Measurements from ENCODE around the gene PLEKHA1. TPM values are rescaled to one million over a fixed set of nuclear protein-coding genes. Genes with fewer than 3 reads are reported as not detected.

The PLEKHA1 gene
- polyA plus RNA-seq, 4 donors, result 15.4 to 64.7 (median 23.7) TPM

DNA sequence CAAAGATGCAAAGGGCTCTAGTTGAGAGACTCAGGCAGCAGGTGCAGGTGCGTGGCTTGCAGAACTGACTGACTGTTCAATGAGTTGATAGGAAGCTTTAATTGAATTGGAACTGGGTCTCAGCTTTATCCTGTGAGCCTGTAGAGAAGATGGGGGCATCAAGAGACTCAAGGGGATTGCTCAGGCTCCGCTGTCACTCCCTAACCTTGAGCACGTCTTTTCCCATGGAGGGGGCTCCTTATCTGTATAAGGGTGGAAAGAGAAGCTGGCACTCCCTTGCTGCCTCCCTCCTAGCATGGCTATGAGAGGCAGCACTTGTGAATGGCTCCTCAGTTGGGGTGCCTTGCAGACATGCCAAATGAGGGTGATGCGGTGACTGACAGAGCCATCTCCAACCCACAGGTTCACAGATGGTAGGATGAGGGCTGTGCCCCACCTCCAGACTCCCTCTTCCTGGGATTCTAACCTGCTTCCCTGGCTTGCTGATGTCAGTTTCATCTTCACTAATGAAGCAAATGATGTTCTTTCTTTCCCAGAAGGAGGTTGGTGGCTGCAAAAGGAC lies 12.4 kb upstream of the PLEKHA1 start:
- peaks cover 0 to 6% of the 10 kb centered on the region in 2 donors for H3K9me3 ChIP-seq (ENCODE audit: control insufficient read depth in 2 of 2, insufficient read depth in 1 of 2, low read depth in 1 of 2, low read length in 1 of 2)
- WGBS, 3 donors, result 85 to 90% (median 86%) methylated on average over 4 of the region's 4 CpGs

DNA sequence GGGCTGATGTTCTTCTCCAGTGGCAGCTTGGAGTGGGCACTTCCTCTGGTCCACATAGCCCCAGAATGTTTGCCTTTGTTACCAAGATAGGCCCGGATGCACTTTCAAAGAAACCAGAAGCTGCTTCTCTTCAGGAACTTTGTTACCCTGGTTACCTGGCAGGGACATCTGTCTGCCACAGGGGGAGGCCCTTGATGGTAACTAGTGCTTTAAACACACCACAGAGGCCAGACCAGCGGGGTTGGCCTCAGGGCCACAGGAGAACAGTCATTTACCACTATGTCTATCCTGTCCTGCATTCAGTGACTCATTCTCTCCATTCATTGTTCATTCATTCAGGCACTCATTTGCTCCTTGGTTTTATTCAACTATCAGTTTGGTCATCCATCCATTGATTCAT lies 11.9 kb upstream of the PLEKHA1 start:
- FAIRE-seq, result no peak
- H3K9me3 ChIP-seq (ENCODE audit: control insufficient read depth in 2 of 2, insufficient read depth in 1 of 2, low read depth in 1 of 2, low read length in 1 of 2), result peaks cover 0 to 10% of the 10 kb centered on the region in 2 donors
- no peaks in the 10 kb centered on the region for H3K4me1 ChIP-seq (ENCODE audit: control insufficient read depth in 3 of 3, insufficient read depth in 2 of 3, low read depth in 1 of 3, low read length in 2 of 3)
- no peak overlapping the region for H3K4me3 ChIP-seq (ENCODE audit: low read depth in 1 of 3, low read length in 3 of 3)
- WGBS, 3 donors, result 40 to 62% (median 44%) methylated on average over 2 of the region's 2 CpGs
- no peak for DNase-seq
- H3K27ac ChIP-seq (ENCODE audit: low read depth in 1 of 3, low read length in 2 of 3), result no peak overlapping the region
- H3K36me3 ChIP-seq (ENCODE audit: control insufficient read depth in 3 of 3, insufficient read depth in 2 of 3, low read depth in 1 of 3, low read length in 3 of 3), result no peaks in the 10 kb centered on the region
- H3K27me3 ChIP-seq (ENCODE audit: control insufficient read depth in 3 of 3, insufficient read depth in 3 of 3, low read length in 3 of 3), result peaks cover 0 to 3% (median 3%) of the 10 kb centered on the region in 3 donors

More for the DNA sequence above, 12.4 kb upstream of the PLEKHA1 start:
- no peak for DNase-seq
- no peak overlapping the region for H3K27ac ChIP-seq (ENCODE audit: low read depth in 1 of 3, low read length in 2 of 3)
- H3K4me1 ChIP-seq (ENCODE audit: control insufficient read depth in 3 of 3, insufficient read depth in 2 of 3, low read depth in 1 of 3, low read length in 2 of 3), result no peaks in the 10 kb centered on the region
- H3K27me3 ChIP-seq (ENCODE audit: control insufficient read depth in 3 of 3, insufficient read depth in 3 of 3, low read length in 3 of 3), result peaks cover 0 to under 1% (median 0%) of the 10 kb centered on the region in 3 donors
- H3K4me3 ChIP-seq (ENCODE audit: low read depth in 1 of 3, low read length in 3 of 3), result no peak overlapping the region
- FAIRE-seq, result no peak
- H3K36me3 ChIP-seq (ENCODE audit: control insufficient read depth in 3 of 3, insufficient read depth in 2 of 3, low read depth in 1 of 3, low read length in 3 of 3), result no peaks in the 10 kb centered on the region

DNA sequence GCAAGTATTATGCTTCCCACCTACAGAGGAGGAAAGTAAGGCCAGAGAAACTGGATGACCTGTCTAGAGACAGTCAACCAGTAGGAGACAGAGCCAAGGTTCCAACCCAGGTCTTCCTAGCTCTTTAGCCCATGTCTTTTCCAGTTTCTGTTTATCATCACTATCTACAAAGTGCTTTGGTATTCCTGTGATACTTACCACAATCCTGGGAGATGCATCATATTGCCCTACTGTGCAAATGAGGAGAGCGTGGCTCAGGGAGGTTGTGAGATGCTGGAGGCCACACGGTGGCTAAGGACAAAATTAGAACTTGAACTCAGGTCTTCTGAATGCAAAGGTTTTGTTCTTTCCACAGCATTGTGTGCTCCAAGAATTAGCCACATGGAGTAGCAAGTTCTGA lies 11.2 kb upstream of the PLEKHA1 start:
- FAIRE-seq (no peak), DNase-seq (no peak)
- Histone ChIP-seq H3K27ac (ENCODE audit: low read depth in 1 of 3, low read length in 2 of 3) (no peak overlapping the region), H3K4me3 (ENCODE audit: low read depth in 1 of 3, low read length in 3 of 3) (no peak overlapping the region), H3K27me3 (ENCODE audit: control insufficient read depth in 3 of 3, insufficient read depth in 3 of 3, low read length in 3 of 3) (peaks cover 0 to 5% (median 3%) of the 10 kb centered on the region in 3 donors), H3K9me3 (ENCODE audit: control insufficient read depth in 2 of 2, insufficient read depth in 1 of 2, low read depth in 1 of 2, low read length in 1 of 2) (peaks cover 0 to 6% of the 10 kb centered on the region in 2 donors), H3K4me1 (ENCODE audit: control insufficient read depth in 3 of 3, insufficient read depth in 2 of 3, low read depth in 1 of 3, low read length in 2 of 3) (no peaks in the 10 kb centered on the region), H3K36me3 (ENCODE audit: control insufficient read depth in 3 of 3, insufficient read depth in 2 of 3, low read depth in 1 of 3, low read length in 3 of 3) (no peaks in the 10 kb centered on the region)
- WGBS, 3 donors, result 90 to 95% (median 92%) methylated on average over 2 of the region's 2 CpGs

GRCh38 chr10:122363722-122364463 lies 10.6 kb upstream of the PLEKHA1 start:
- Histone ChIP-seq H3K9me3 (ENCODE audit: control insufficient read depth in 2 of 2, insufficient read depth in 1 of 2, low read depth in 1 of 2, low read length in 1 of 2) (peaks cover 0 to 6% of the 10 kb centered on the region in 2 donors), H3K4me3 (ENCODE audit: low read depth in 1 of 3, low read length in 3 of 3) (no peak overlapping the region), H3K27me3 (ENCODE audit: control insufficient read depth in 3 of 3, insufficient read depth in 3 of 3, low read length in 3 of 3) (peaks cover 0 to 5% (median 3%) of the 10 kb centered on the region in 3 donors), H3K27ac (ENCODE audit: low read depth in 1 of 3, low read length in 2 of 3) (no peak overlapping the region), H3K36me3 (ENCODE audit: control insufficient read depth in 3 of 3, insufficient read depth in 2 of 3, low read depth in 1 of 3, low read length in 3 of 3) (no peaks in the 10 kb centered on the region), H3K4me1 (ENCODE audit: control insufficient read depth in 3 of 3, insufficient read depth in 2 of 3, low read depth in 1 of 3, low read length in 2 of 3) (no peaks in the 10 kb centered on the region)
- no peak for FAIRE-seq
- DNase-seq, result no peak
- WGBS, 3 donors, result 61 to 69% (median 64%) methylated on average over 6 of the region's 6 CpGs

- Histone ChIP-seq H3K4me1 (ENCODE audit: control insufficient read depth in 3 of 3, insufficient read depth in 2 of 3, low read depth in 1 of 3, low read length in 2 of 3) (peaks cover 0 to 10% (median 0%) of the 10 kb centered on the region in 3 donors), H3K27me3 (ENCODE audit: control insufficient read depth in 3 of 3, insufficient read depth in 3 of 3, low read length in 3 of 3) (peaks cover 0 to 5% (median 3%) of the 10 kb centered on the region in 3 donors), H3K36me3 (ENCODE audit: control insufficient read depth in 3 of 3, insufficient read depth in 2 of 3, low read depth in 1 of 3, low read length in 3 of 3) (no peaks in the 10 kb centered on the region), H3K9me3 (ENCODE audit: control insufficient read depth in 2 of 2, insufficient read depth in 1 of 2, low read depth in 1 of 2, low read length in 1 of 2) (peaks cover 0 to 6% of the 10 kb centered on the region in 2 donors), H3K4me3 (ENCODE audit: low read depth in 1 of 3, low read length in 3 of 3) (no peak overlapping the region), H3K27ac (ENCODE audit: low read depth in 1 of 3, low read length in 2 of 3) (no peak overlapping the region)
- no peak for FAIRE-seq
- no peak for DNase-seq
- 73 to 81% (median 78%) methylated on average over 13 of the region's 13 CpGs for WGBS, 3 donors
These were observed 5.8 kb upstream of the PLEKHA1 start for GRCh38 chr10:122368502-122369254.

DNA sequence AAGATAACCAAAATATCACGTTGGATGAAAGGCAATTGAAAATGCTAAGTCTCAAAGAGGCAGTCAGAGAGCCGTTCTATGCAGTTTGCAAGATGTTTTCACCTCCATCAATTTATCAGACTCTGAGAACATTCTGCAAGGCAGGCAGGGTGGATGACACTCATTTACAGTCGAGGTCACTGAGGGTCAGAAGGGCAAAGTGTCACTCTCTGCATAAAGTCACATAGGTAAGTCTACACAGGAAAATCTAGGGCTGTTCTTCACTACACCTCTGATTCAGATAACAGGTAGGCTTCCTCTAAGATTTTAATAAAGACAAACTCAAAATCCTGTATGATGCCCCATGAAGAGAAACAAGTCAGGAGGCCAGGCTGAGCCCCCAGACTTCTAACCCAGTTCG lies 1.4 kb upstream of the PLEKHA1 start:
- Histone ChIP-seq H3K4me3 (ENCODE audit: low read depth in 1 of 3, low read length in 3 of 3) (no peak overlapping the region), H3K27ac (ENCODE audit: low read depth in 1 of 3, low read length in 2 of 3) (peak overlapping the region in 1 of 3 donors; percentile 70), H3K9me3 (ENCODE audit: control insufficient read depth in 2 of 2, insufficient read depth in 1 of 2, low read depth in 1 of 2, low read length in 1 of 2) (no peaks in the 10 kb centered on the region), H3K4me1 (ENCODE audit: control insufficient read depth in 3 of 3, insufficient read depth in 2 of 3, low read depth in 1 of 3, low read length in 2 of 3) (peaks cover 0 to 10% (median 0%) of the 10 kb centered on the region in 3 donors), H3K36me3 (ENCODE audit: control insufficient read depth in 3 of 3, insufficient read depth in 2 of 3, low read depth in 1 of 3, low read length in 3 of 3) (no peaks in the 10 kb centered on the region), H3K27me3 (ENCODE audit: control insufficient read depth in 3 of 3, insufficient read depth in 3 of 3, low read length in 3 of 3) (peaks cover 0 to 3% (median 0%) of the 10 kb centered on the region in 3 donors)
- 50 to 67% (median 56%) methylated on average over 4 of the region's 4 CpGs for WGBS, 3 donors
- FAIRE-seq (no peak), DNase-seq (peak; percentile 57 to 63)

GRCh38 chr10:122373721-122374120 lies 787 bp upstream of the PLEKHA1 start:
- no peaks in the 10 kb centered on the region for H3K9me3 ChIP-seq (ENCODE audit: control insufficient read depth in 2 of 2, insufficient read depth in 1 of 2, low read depth in 1 of 2, low read length in 1 of 2)
- H3K4me3 ChIP-seq (ENCODE audit: low read depth in 1 of 3, low read length in 3 of 3), result peak overlapping the region; percentile 17 to 71 (median 42)
- DNase-seq, result no peak
- no peaks in the 10 kb centered on the region for H3K36me3 ChIP-seq (ENCODE audit: control insufficient read depth in 3 of 3, insufficient read depth in 2 of 3, low read depth in 1 of 3, low read length in 3 of 3)
- FAIRE-seq, result no peak
- H3K27ac ChIP-seq (ENCODE audit: low read depth in 1 of 3, low read length in 2 of 3), result peak overlapping the region in 2 of 3 donors; percentile 6 to 70
- H3K4me1 ChIP-seq (ENCODE audit: control insufficient read depth in 3 of 3, insufficient read depth in 2 of 3, low read depth in 1 of 3, low read length in 2 of 3), result peaks cover 0 to 10% (median 0%) of the 10 kb centered on the region in 3 donors
- no peaks in the 10 kb centered on the region for H3K27me3 ChIP-seq (ENCODE audit: control insufficient read depth in 3 of 3, insufficient read depth in 3 of 3, low read length in 3 of 3)
- 2 to 12% (median 8%) methylated on average over 13 of the region's 13 CpGs for WGBS, 3 donors

All from small intestine (tissue), 7 donors.